GM18498 (cell line): Measurements from ENCODE around the gene MLIP.

Experiments
- ATAC-seq: cut with Tn5 transposase; IDR thresholded peaks from one replicate; pipeline ENCODE4 v1.9.1; 2021; ENCODE audit warnings: mild to moderate bottlenecking, moderate library complexity; ENCODE audit not compliant: unreplicated experiment

MLIP gene

GRCh38 chr6:54094786-54095185 is 16.5 kb upstream of the MLIP start:
- no peak for ATAC-seq

- ATAC-seq, result no peak
Measured at GRCh38 chr6:54095723-54096122, 15.5 kb upstream of the MLIP start.

DNA sequence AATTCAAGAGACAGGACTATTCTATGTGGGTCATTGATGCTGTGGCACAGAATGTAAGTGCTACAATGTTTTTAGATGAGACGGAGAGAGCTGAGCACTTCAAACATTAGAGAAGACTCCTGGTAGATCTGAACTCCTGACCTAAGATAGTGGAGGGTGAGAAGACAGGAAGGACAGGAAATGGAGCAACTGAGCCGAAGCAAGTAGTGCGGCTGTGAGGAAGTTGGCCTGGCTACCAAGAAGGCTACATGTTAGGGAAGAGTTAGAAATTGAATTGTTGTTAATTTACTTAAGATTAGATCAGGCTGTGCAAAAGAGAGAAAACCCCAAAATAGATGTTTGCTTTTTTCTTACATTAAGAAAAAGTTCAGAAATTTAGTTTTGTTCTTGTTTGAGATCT is 14.4 kb upstream of the MLIP start:
- no peak for ATAC-seq

GRCh38 chr6:54097753-54098152 is 13.5 kb upstream of the MLIP start:
- no peak for ATAC-seq

- no peak for ATAC-seq
Measured at GRCh38 chr6:54098450-54099044, 12.7 kb upstream of the MLIP start.

DNA sequence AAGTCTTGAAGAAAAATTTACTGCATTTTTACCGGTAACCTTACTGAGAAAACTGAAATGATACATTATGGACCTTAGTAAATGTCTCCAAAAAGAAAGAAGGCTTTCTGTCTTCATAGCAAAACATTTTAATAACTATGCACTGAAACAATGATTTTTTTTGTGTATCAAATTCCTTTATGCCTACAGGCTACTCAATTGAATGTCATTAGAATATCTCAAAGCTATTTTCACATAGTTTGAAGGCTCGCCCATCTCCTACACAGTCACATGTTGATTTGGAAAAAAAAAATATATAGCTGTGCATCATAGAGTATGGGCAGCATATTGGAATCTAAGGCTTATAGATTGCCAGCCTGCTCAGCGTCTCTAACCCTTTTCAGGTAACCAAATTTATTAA is 12.0 kb upstream of the MLIP start:
- no peak for ATAC-seq

- ATAC-seq, result peak; percentile 79
Measured at GRCh38 chr6:54100411-54101006, 10.7 kb upstream of the MLIP start.

DNA sequence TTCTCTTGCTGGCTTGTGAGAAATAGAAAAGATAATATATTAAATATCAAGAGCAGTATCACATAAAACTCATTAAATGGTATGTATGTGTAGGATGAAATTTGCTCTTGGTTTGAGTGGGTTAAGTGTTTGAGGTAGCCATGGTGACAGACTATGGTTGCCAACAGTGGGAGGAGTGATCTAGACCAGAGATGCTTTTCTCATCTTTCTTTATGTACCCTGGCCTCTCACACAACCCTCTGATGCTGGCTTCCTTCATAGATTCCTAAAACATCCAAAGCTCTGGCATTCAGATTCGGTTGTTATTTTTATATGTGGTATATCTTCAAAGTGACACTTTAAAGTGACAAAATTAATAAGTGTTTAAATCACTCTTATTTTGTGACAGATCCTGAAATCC is 9.0 kb upstream of the MLIP start:
- no peak for ATAC-seq

DNA sequence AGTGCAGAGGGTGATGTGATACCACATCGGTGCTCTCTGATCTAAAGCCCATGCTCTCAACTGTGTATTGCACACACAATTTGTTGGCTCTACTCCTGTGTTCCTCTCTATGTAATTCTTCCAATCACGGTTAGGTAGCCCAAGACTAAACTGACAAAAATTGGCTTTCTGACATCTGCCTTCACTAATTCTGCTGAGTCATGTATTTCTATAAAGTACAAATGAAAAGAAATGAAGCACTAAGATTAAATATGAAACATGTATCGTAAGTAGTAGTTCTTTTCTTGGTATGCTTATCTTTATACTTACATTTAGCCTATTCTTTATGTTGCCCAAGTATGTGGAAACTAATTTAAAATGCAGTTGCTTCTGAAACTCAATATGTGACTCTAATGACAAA is 7.7 kb upstream of the MLIP start:
- no peak for ATAC-seq

DNA sequence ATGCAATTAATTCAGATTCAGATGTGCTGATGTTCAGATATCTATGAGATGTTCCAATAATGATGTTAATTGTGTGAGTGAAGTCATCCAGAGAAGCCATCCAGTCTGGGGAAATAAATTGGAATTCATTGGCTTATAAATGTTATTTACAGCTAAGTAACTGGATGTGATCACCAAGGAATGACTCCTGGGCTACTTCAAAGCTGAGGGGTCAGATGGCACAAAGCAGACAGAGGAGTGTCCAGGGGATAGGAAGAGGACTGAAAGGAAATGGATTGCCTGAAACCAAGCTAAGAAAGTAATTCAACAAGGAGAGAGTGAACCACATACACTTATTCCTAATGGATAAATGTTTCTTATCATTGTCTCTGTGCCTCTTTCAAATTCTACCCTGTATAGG is 4.5 kb upstream of the MLIP start:
- ATAC-seq, result no peak

GRCh38 chr6:54107470-54108090 is 3.7 kb upstream of the MLIP start:
- no peak for ATAC-seq

DNA sequence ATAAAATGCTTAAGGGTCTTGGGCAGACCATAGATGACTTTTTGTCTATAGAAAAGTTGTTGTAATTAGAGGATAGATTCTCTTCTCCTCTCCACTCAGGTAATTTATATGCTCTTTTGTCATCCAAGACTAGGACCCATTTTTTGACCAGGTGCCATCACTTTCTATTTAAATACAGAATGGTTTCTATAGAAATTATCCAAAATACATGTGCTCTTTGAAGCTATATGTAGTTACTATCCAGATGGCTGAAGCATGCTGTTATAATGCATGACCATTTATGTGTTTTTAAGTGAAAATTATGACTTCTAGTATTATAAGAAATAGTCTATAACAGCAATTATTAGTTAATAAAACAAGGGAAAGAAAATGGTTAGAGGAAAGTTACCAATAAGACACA is 3.0 kb upstream of the MLIP start:
- no peak for ATAC-seq

DNA sequence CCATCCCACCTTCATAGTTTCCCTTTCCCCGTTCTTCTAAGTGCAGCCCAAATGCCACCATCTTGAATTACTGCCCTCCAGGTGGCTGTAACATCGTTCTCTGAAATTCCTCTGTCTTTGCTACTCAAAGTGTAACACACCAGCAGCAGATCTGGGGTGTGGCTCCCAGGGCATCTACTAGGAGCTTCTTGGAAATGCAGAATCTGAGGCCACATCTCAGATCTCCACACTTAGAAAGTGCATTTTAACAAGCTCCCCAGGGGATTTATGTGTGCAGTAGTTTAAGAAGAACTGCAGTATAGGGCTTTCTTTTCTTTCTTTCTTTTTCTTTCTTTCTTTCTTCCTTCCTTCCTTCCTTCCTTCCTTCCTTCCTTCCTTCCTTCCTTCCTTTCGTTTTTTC is 1.7 kb upstream of the MLIP start:
- no peak for ATAC-seq

DNA sequence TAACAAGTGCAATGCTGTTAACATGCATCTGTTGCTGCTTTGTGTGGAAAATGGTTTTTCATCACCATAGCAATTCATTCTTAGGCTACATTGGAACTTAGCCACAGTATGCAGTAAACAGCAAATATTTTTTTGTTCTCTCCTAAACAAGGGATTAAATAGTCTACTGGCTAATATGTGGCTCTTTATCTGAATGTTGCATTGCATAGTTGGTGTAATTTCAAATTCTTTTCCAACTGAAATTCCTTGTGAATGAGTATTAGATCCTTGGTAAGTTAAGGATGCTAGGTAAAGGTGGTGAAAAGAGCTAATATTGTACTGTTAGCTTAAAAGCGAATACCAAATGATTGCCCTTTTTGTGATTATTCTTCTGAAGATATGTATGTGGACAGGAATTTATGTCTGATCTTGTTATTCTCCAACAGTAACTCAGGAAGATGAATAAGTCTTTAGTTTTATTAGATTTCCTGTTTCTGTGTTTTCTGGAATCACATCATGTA is 958 bp downstream of the MLIP start:
- no peak for ATAC-seq

DNA sequence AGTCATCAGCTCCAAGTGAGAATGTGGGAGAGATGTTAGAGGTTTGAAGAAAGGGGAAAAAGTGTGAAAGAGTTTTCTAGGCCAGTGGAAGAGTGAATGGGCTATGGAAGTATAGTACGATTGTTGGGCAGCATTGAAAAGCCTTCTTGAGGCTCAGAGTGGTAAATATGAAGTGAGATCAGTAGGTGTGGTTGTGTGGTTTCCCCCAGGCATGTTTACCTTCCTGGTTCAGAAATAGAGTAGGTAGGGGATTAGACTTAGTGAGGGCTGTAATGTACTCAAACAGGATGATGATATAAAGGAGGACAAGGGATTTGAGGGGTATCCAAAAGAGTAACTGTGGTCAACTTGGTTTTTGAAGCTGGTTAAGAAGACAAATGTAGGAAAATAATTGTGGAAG is 3.7 kb downstream of the MLIP start:
- ATAC-seq, result no peak

DNA sequence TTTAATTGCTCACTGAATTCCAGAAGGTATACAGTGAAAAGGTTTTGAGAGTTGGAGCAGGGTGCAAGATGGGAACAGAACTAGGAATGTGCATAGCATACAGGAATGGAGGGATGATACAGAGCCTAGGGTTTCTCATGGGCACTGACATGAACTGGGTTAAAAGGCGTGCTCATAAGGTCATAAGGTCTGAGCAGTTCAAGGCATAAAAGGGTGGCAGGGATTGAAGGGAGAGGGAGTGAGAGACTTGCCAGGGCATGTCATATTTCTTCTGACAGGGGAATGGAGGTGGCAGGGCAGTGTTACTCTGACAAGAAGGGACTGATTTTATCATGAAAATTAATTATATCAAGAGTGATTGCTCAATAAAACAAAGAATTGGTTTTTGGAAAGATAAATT is 4.7 kb downstream of the MLIP start:
- no peak for ATAC-seq

GRCh38 chr6:54118117-54118516 is 6.9 kb downstream of the MLIP start:
- ATAC-seq, result no peak

DNA sequence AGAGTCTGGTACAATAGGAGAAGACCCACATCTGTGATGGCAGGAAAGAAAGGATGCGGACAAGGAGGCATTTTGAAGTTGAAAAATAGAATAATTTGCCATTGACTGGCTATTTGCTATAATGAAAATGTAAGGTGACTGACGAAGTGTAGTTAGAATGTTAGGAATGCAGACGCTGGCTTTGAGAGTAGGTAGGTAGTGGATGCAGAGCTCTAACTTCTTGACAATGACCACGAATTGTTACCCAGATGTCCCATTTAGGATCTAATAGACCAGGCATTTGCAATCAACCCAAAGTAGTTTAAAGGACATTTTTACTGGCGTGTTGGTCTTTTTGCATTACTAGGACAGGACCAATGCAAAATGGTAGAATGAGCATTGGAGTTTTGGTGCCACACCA is 14.2 kb downstream of the MLIP start:
- no peak for ATAC-seq

DNA sequence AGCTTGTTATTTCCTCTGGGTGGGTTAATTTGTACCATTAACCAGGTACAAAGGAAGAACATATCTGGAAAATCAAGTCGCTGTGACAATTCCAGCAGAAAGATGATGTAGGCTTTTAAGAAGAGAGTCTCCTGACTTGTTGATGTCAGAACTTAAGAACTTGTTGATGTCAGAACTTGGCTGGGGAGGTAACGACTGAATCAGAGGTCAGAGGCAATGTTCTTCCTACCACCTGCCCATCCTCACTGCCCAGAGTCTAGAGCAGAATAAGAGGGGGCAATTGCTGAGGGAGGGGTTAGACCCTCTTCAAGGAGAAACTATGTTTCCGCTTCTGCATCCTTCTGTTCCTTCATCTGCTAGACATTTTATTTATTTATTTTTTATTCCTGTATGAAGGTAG is 18.9 kb downstream of the MLIP start:
- ATAC-seq, result no peak

DNA sequence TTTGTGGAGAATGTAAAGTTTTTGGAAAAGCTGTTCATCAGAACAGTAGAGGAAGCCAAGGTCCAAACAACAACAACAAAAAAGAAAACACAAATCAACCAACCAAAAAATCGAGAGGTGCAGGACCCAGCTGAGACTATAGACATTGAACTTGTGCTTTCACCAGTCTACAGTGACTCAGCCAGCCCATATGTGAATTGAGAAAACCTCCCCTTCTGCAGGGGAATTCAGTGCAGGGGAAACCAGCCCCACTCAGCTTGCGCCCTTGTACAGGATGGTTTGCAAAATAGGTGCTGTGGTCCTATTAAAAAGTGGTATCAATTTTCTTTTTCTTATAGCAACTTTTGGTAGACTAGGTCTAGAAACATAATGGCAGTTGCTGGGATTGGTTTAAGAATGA is 21.3 kb downstream of the MLIP start:
- ATAC-seq, result no peak

- ATAC-seq, result no peak
Measured at GRCh38 chr6:54133186-54133585, 21.9 kb downstream of the MLIP start.

GRCh38 chr6:54134935-54135334 is 23.7 kb downstream of the MLIP start:
- ATAC-seq, result no peak
